ENCODE data around the gene MISP.

- no peak for TF ChIP-seq CTCF (IDR thresholded peaks at IDR 0.05)
- no peak for TF ChIP-seq POLR2A (IDR thresholded peaks at IDR 0.05)
These were observed 56.9 kb downstream of the MISP start for GRCh38 chr19:807627-808422.
